Liver (tissue), 3 donors: ENCODE results near the gene PLA2G5.

Experiments
- EGR1 ChIP-seq, 2 donors: IDR thresholded peaks; 2 replicates each; pipeline ENCODE4 v1.6.1; 2016 to 2018; ENCODE audit warnings: antibody characterized with exemption in 2 of 2, low read depth in 2 of 2
- JUND ChIP-seq, 2 donors: IDR thresholded peaks; 2 replicates each; pipeline ENCODE4 v1.6.1; 2016; ENCODE audit warnings: antibody characterized with exemption in 2 of 2
- NR2F2 ChIP-seq: IDR thresholded peaks from 2 replicates; pipeline ENCODE4 v1.6.1; 2016; ENCODE audit warnings: antibody characterized with exemption
- RAD21 ChIP-seq, 2 donors: IDR thresholded peaks; 2 replicates each; pipeline ENCODE4 v1.6.1; 2016; ENCODE audit warnings: antibody characterized with exemption in 2 of 2, mild to moderate bottlenecking in 2 of 2
- RXRA ChIP-seq, 2 donors: IDR thresholded peaks; 2 replicates each; pipeline ENCODE4 v1.6.1; 2017 to 2018; ENCODE audit warnings: antibody characterized with exemption in 2 of 2, mild to moderate bottlenecking in 1 of 2
- TAF1 ChIP-seq: conservative IDR thresholded peaks from 2 replicates; pipeline ENCODE4 v1.6.1; 2016; ENCODE audit warnings: antibody characterized with exemption, mild to moderate bottlenecking
- YY1 ChIP-seq: IDR thresholded peaks from 2 replicates; pipeline ENCODE4 v1.6.1; 2016; ENCODE audit warnings: antibody characterized with exemption, mild to moderate bottlenecking
- TF ChIP-seq, protein P1 (sequence below): fragments of 150-350 bp; IDR thresholded peaks from 2 replicates; pipeline ENCODE4 v1.5.1; 2017; ENCODE audit warnings: improper control_type of control experiment, low read depth, low read length; ENCODE audit not compliant: missing input control
- TF ChIP-seq, protein P2 (sequence below): IDR thresholded peaks from 2 replicates; pipeline ENCODE4 v1.6.1; 2016; ENCODE audit warnings: antibody characterized with exemption, mild to moderate bottlenecking
- donor health status: healthy.
- donor health status: healthy.

DNA sequence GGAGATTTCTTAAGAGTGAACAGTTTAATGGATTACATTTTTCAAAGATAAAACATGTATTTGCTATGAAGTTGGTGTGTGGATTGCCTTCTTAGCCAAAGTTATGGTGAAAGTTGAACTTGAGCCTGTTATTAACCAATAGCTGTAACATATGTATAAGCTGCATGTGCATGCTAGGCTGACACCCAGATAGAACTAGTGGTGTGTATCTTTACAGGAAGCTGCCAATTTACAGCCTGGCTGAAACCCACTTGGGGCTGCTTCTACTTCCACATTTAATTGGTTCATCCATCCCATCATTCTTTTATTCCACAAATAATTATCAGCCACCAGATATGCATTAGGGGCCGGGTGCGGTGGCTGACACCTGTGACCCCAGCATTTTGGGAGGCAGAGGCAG, 3.3 kb downstream of the PLA2G5 start:
- TF ChIP-seq, protein P1, sequence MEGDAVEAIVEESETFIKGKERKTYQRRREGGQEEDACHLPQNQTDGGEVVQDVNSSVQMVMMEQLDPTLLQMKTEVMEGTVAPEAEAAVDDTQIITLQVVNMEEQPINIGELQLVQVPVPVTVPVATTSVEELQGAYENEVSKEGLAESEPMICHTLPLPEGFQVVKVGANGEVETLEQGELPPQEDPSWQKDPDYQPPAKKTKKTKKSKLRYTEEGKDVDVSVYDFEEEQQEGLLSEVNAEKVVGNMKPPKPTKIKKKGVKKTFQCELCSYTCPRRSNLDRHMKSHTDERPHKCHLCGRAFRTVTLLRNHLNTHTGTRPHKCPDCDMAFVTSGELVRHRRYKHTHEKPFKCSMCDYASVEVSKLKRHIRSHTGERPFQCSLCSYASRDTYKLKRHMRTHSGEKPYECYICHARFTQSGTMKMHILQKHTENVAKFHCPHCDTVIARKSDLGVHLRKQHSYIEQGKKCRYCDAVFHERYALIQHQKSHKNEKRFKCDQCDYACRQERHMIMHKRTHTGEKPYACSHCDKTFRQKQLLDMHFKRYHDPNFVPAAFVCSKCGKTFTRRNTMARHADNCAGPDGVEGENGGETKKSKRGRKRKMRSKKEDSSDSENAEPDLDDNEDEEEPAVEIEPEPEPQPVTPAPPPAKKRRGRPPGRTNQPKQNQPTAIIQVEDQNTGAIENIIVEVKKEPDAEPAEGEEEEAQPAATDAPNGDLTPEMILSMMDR, result no peak
- TF ChIP-seq EGR1 (IDR thresholded peaks at IDR 0.05; ENCODE audit: low read depth in 2 of 2) (no peak), RAD21 (IDR thresholded peaks at IDR 0.05) (no peak), JUND (IDR thresholded peaks at IDR 0.05) (no peak), RXRA (IDR thresholded peaks at IDR 0.05) (no peak), TAF1 (no peak), NR2F2 (no peak), YY1 (no peak)
- TF ChIP-seq, protein P2, sequence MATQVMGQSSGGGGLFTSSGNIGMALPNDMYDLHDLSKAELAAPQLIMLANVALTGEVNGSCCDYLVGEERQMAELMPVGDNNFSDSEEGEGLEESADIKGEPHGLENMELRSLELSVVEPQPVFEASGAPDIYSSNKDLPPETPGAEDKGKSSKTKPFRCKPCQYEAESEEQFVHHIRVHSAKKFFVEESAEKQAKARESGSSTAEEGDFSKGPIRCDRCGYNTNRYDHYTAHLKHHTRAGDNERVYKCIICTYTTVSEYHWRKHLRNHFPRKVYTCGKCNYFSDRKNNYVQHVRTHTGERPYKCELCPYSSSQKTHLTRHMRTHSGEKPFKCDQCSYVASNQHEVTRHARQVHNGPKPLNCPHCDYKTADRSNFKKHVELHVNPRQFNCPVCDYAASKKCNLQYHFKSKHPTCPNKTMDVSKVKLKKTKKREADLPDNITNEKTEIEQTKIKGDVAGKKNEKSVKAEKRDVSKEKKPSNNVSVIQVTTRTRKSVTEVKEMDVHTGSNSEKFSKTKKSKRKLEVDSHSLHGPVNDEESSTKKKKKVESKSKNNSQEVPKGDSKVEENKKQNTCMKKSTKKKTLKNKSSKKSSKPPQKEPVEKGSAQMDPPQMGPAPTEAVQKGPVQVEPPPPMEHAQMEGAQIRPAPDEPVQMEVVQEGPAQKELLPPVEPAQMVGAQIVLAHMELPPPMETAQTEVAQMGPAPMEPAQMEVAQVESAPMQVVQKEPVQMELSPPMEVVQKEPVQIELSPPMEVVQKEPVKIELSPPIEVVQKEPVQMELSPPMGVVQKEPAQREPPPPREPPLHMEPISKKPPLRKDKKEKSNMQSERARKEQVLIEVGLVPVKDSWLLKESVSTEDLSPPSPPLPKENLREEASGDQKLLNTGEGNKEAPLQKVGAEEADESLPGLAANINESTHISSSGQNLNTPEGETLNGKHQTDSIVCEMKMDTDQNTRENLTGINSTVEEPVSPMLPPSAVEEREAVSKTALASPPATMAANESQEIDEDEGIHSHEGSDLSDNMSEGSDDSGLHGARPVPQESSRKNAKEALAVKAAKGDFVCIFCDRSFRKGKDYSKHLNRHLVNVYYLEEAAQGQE, result no peak
